IgD-negative memory B cell (primary cell): ENCODE measurements around the gene PCP2. TPM values are rescaled to one million over a fixed set of nuclear protein-coding genes. Genes with fewer than 3 reads are reported as not detected.

Source experiments
- H3K27ac Mint-ChIP-seq, 3 donors: one replicate each; pipeline ENCODE4 v1.8.0; 2020 to 2022; ENCODE audit warnings: mild to moderate bottlenecking in 3 of 3, mixed read lengths in 3 of 3, moderate library complexity in 1 of 3
- H3K27me3 Mint-ChIP-seq: one replicate; pipeline ENCODE4 v1.8.0; 2021; ENCODE audit warnings: mixed read lengths
- H3K36me3 Mint-ChIP-seq: one replicate; pipeline ENCODE4 v1.8.0; 2020; ENCODE audit warnings: mild to moderate bottlenecking, mixed read lengths
- H3K4me1 Mint-ChIP-seq, 3 donors: one replicate each; pipeline ENCODE4 v1.8.0; 2020 to 2022; ENCODE audit warnings: mixed read lengths in 3 of 3, mild to moderate bottlenecking in 1 of 3
- H3K4me3 Mint-ChIP-seq, 4 donors: one replicate each; pipeline ENCODE4 v1.8.0; 2020 to 2022; ENCODE audit warnings: mild to moderate bottlenecking in 4 of 4, mixed read lengths in 4 of 4, moderate library complexity in 3 of 4
- H3K9me3 Mint-ChIP-seq, 3 donors: one replicate each; pipeline ENCODE4 v1.8.0; 2020 to 2021; ENCODE audit warnings: mixed read lengths in 3 of 3, mild to moderate bottlenecking in 1 of 3
- polyA plus RNA-seq: library from polyadenylated mRNA; unstranded; fragments of 300-500 nt; fragmentation: Illumina TruSeq; gene quantifications from one replicate; pipeline ENCODE4 v1.2.3, GENCODE V29; 2021

Gene PCP2
- polyA plus RNA-seq, 1 donor from 2014 or later, result not detected

- H3K4me1 Mint-ChIP-seq, result peaks cover 0 to 1% (median 0%) of the 10 kb centered on the region in 3 donors
- no peaks in the 10 kb centered on the region for H3K36me3 Mint-ChIP-seq
Observed at GRCh38 chr19:7589822-7590221, 43.7 kb downstream of the PCP2 start.

GRCh38 chr19:7582446-7582845 is 51.1 kb downstream of the PCP2 start:
- Mint-ChIP-seq H3K9me3 (peaks cover 0 to 3% (median 3%) of the 10 kb centered on the region in 3 donors), H3K4me1 (peaks cover 0 to 2% (median 1%) of the 10 kb centered on the region in 3 donors), H3K36me3 (no peaks in the 10 kb centered on the region), H3K4me3 (peak overlapping the region in 1 of 4 donors; percentile 59), H3K27ac (no peak overlapping the region), H3K27me3 (peaks cover 2% of the 10 kb centered on the region)

More at GRCh38 chr19:7589822-7590221, 43.7 kb downstream of the PCP2 start:
- Mint-ChIP-seq H3K27ac (no peak overlapping the region), H3K9me3 (no peaks in the 10 kb centered on the region), H3K4me3 (no peak overlapping the region), H3K27me3 (peaks cover 15% of the 10 kb centered on the region)

Other genes with a start within 250 kb of the PCP2 start
- 2.8 TPM for gene PEX11G, start 144.7 kb downstream of the PCP2 start, polyA plus RNA-seq
- gene ZNF358, start 117.6 kb downstream of the PCP2 start, polyA plus RNA-seq, result 1.3 TPM
- 5.2 TPM for gene MCOLN1, start 111.1 kb downstream of the PCP2 start, polyA plus RNA-seq
- gene PNPLA6, start 98.0 kb downstream of the PCP2 start, polyA plus RNA-seq, result 12.5 TPM
- gene CAMSAP3, start 37.9 kb downstream of the PCP2 start, polyA plus RNA-seq, result 0.44 TPM
- 9.7 TPM for gene XAB2, start 4.2 kb downstream of the PCP2 start, polyA plus RNA-seq
- 232 TPM for gene PET100, start 3.9 kb downstream of the PCP2 start, polyA plus RNA-seq
- gene STXBP2, start 3.4 kb upstream of the PCP2 start, polyA plus RNA-seq, result 70.2 TPM
- gene RETN, start 35.3 kb upstream of the PCP2 start, polyA plus RNA-seq, result not detected
- 0.73 TPM for gene MCEMP1, start 43.4 kb upstream of the PCP2 start, polyA plus RNA-seq
- gene TRAPPC5, start 47.1 kb upstream of the PCP2 start, polyA plus RNA-seq, result 219 TPM
- gene FCER2, start 68.4 kb upstream of the PCP2 start, polyA plus RNA-seq, result 197 TPM
- gene CLEC4G, start 98.4 kb upstream of the PCP2 start, polyA plus RNA-seq, result 0.43 TPM
- gene CD209, start 113.8 kb upstream of the PCP2 start, polyA plus RNA-seq, result not detected
- gene CLEC4M, start 129.5 kb upstream of the PCP2 start, polyA plus RNA-seq, result not detected
- gene EVI5L, start 196.5 kb upstream of the PCP2 start, polyA plus RNA-seq, result 3.2 TPM
- not detected for gene PRR36, start 240.7 kb upstream of the PCP2 start, polyA plus RNA-seq